Mesodermal cell (in vitro differentiated cells): ENCODE results near the gene RRP8.
A peak's percentile ranks its signal among the peaks of the same experiment; 100 is the strongest.

Source experiments
- H3K27ac ChIP-seq: 2 replicates; pipeline ENCODE4 v1.7.0; 2013; ENCODE audit warnings: mild to moderate bottlenecking, low read depth, low read length, moderate library complexity; ENCODE audit not compliant: severe bottlenecking
- H3K36me3 ChIP-seq: 2 replicates; pipeline ENCODE4 v1.7.1; 2013; ENCODE audit warnings: mild to moderate bottlenecking, low read length, moderate library complexity; ENCODE audit not compliant: control insufficient read depth, insufficient read depth
- H3K4me1 ChIP-seq: one replicate; pipeline ENCODE4 v1.7.1; 2013; ENCODE audit warnings: mild to moderate bottlenecking, low read length; ENCODE audit not compliant: insufficient read depth, control insufficient read depth, poor library complexity, severe bottlenecking
- H3K4me3 ChIP-seq: 2 replicates; pipeline ENCODE4 v1.7.0; 2013; ENCODE audit warnings: low read length, control low read depth, mild to moderate bottlenecking; ENCODE audit not compliant: insufficient read depth, poor library complexity, severe bottlenecking; ENCODE audit errors: extremely low read depth
- H3K9me3 ChIP-seq: 2 replicates; pipeline ENCODE4 v1.7.1; 2013; ENCODE audit warnings: mild to moderate bottlenecking, low read length, moderate library complexity; ENCODE audit not compliant: control insufficient read depth
- WGBS, 2 experiments: methylation state at CpG; one replicate each; pipeline ENCODE4 v1.1.5; 2013; ENCODE audit warnings: missing lambda C conversion rate in 2 of 2; ENCODE audit not compliant: insufficient coverage in 2 of 2; 5-methylcytosine and 5-hydroxymethylcytosine counted together

RRP8 gene

GRCh38 chr11:6623391-6624363, 20.3 kb upstream of the RRP8 start:
- Histone ChIP-seq H3K27ac (no peak overlapping the region), H3K36me3 (peaks cover 54% of the 10 kb centered on the region), H3K4me3 (no peak overlapping the region), H3K4me1 (no peaks in the 10 kb centered on the region), H3K9me3 (no peaks in the 10 kb centered on the region)
- WGBS, 2 experiments: 91 to 96% methylated on average over 26 to 31 of the region's 31 CpGs

- H3K36me3 ChIP-seq: peaks cover 44% of the 10 kb centered on the region
- 92 to 94% methylated on average over 17 to 19 of the region's 24 CpGs for WGBS, 2 experiments
- H3K4me3 ChIP-seq: no peak overlapping the region
- no peaks in the 10 kb centered on the region for H3K9me3 ChIP-seq
- H3K27ac ChIP-seq: no peak overlapping the region
- H3K4me1 ChIP-seq: peaks cover 10% of the 10 kb centered on the region
Observed at GRCh38 chr11:6622261-6623171, 19.1 kb upstream of the RRP8 start.

GRCh38 chr11:6621711-6622211, 18.3 kb upstream of the RRP8 start:
- no peak overlapping the region for H3K4me3 ChIP-seq
- H3K36me3 ChIP-seq: peaks cover 41% of the 10 kb centered on the region
- H3K9me3 ChIP-seq: no peaks in the 10 kb centered on the region
- 93 to 97% methylated on average over 15 to 16 of the region's 16 CpGs for WGBS, 2 experiments
- H3K27ac ChIP-seq: no peak overlapping the region
- peaks cover 17% of the 10 kb centered on the region for H3K4me1 ChIP-seq

- no peak overlapping the region for H3K4me3 ChIP-seq
- H3K4me1 ChIP-seq: peaks cover 17% of the 10 kb centered on the region
- no peaks in the 10 kb centered on the region for H3K9me3 ChIP-seq
- 100% methylated on average over 1 of the region's 1 CpG for WGBS, 2 experiments
- H3K27ac ChIP-seq: no peak overlapping the region
- H3K36me3 ChIP-seq: peaks cover 35% of the 10 kb centered on the region
Observed at GRCh38 chr11:6620636-6621035, 17.2 kb upstream of the RRP8 start.

GRCh38 chr11:6619004-6619745, 15.8 kb upstream of the RRP8 start, which contains the start of gene TPP1:
TSS of gene TPP1 (minus strand) at chr11:6619422. CDS start at chr11:6619400, 22 bp downstream.
- Histone ChIP-seq H3K36me3 (peaks cover 41% of the 10 kb centered on the region), H3K9me3 (no peaks in the 10 kb centered on the region), H3K27ac (peak within 1 kb of the TSS; percentile 81), H3K4me1 (peaks cover 17% of the 10 kb centered on the region), H3K4me3 (peak within 1 kb of the TSS; percentile 71)
- WGBS, 2 experiments: 0 to 1% methylated on average over 12 to 15 of the region's 16 CpGs

GRCh38 chr11:6618117-6619003, 14.9 kb upstream of the RRP8 start:
- H3K27ac ChIP-seq: peak overlapping the region; percentile 81
- peak overlapping the region; percentile 71 for H3K4me3 ChIP-seq
- H3K36me3 ChIP-seq: peaks cover 35% of the 10 kb centered on the region
- 61 to 66% methylated on average over 11 to 12 of the region's 15 CpGs for WGBS, 2 experiments
- peaks cover 17% of the 10 kb centered on the region for H3K4me1 ChIP-seq
- no peaks in the 10 kb centered on the region for H3K9me3 ChIP-seq

- Histone ChIP-seq H3K9me3 (no peaks in the 10 kb centered on the region), H3K36me3 (peaks cover 27% of the 10 kb centered on the region), H3K27ac (peak overlapping the region; percentile 81), H3K4me1 (peaks cover 25% of the 10 kb centered on the region), H3K4me3 (no peak overlapping the region)
- WGBS, 2 experiments: 97 to 98% methylated on average over 5 of the region's 5 CpGs
Observed at GRCh38 chr11:6617315-6617781, 13.9 kb upstream of the RRP8 start.

GRCh38 chr11:6616596-6617250, 13.3 kb upstream of the RRP8 start:
- no peak overlapping the region for H3K4me3 ChIP-seq
- no peak overlapping the region for H3K27ac ChIP-seq
- no peaks in the 10 kb centered on the region for H3K9me3 ChIP-seq
- WGBS, 2 experiments: 93 to 94% methylated on average over 13 of the region's 14 CpGs
- peaks cover 25% of the 10 kb centered on the region for H3K4me1 ChIP-seq
- peaks cover 27% of the 10 kb centered on the region for H3K36me3 ChIP-seq
